Endothelial cell of hepatic sinusoid (primary cell): ENCODE measurements around the gene SOD2.
"Not testable (repeated sequence)": the region's sequence is repeated elsewhere in the genome, so short reads cannot be mapped to it uniquely, and the experiment has no call there.

Experiments
- in situ Hi-C: cut with HindIII; loops from 2 replicates; pipeline ENCODE4 v1.10.0; 2017; ENCODE audit warnings: low sequenced_read_pairs

Gene SOD2

DNA sequence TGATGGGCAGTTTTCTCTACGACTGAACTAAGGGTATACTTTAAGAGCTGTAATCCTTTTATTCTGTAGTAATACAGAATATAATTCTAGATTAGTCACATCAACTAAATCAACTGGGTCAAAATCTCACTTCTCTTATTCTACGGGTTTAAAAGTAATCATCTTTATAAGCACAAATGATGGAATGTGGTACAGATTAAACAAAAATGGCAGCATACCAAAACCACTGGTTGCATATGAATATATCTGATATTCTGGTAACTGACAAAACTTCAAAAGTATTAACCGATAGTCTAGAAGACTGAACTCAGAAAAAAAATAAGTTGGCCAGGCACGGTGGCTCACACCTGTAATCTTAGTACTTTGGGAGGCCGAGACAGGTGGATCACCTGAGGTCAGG lies 7.0 kb downstream of the SOD2 start:
- in situ Hi-C loops: no loop called here

DNA sequence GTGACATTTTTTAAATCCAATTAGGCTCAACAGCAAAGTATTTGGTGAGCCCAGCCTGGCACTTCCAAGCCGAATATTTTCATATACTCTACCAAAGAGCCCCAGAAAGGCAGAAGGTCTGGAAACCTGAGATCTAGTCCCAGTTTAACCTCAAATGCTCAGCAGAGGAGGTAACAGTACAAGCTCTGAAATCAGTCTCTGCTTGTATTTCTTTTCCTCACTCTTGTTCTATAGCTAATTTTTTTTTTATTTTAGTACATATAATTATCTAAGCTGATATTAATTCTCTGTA lies 9.1 kb downstream of the SOD2 start:
- in situ Hi-C loops: no loop called here

DNA sequence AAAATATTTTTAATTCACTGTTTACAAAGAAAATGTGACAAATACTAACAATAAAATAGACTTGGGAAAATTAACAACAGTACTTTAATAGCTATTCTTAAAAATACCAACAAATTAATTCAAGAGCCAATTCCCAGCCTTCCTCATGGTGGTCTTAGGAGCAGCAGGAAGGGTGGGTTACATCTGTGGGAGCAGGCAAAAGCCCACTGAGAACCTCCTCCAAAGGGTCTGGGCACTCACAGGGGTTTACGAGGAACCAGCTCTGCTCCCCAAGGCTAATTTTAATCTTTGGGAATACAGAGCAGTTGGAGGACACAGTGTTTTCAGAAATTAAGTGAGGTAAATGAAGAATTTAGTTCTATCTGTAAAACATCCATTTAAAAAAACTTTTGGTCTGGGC lies 10.2 kb downstream of the SOD2 start:
- in situ Hi-C loops: no loop called here

DNA sequence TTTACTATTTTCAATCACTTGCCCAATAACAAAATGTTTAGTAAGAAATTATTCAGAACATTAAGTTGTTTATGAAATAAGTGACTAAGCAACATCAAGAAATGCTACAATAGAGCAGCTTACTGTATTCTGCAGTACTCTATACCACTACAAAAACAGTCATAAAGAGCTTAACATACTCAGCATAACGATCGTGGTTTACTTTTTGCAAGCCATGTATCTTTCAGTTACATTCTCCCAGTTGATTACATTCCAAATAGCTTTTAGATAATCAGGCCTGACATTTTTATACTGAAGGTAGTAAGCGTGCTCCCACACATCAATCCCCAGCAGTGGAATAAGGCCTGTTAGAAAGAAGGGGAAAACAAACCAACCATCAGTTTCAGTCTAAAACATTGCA lies 10.7 kb downstream of the SOD2 start:
- in situ Hi-C loops: no loop called here

DNA sequence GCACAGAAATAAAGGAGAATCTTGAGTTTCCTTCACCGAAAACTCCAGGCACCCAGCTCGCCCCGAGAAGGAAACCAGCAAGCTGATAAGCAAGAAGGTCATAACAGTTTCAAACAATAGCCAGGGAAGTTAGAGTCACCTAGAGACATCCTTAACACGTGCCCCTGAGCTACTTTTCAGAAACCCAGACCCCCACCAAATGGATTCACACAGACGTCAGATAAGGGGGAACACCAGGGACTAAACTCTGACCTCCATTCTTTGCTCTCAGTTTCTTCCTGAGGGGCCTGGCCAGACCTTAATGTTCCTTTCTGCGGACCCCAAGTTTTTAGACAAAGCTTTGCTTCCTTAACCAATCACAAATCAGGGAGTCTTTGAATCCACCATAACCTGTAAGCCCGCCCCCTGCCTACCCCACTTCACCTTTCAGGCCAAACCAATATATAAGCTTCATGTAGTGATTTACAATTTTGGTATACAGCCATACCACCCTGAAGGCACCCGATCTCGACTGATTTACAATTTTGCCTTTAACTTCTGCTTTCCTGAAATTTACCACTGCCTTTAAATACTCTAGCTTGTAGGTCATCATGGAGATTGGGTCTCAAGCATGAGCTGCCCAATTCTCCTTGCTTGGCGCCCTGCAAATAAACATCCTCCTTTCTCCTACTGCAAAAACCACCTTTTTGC lies 11.7 kb downstream of the SOD2 start:
- in situ Hi-C loops: no loop called here

DNA sequence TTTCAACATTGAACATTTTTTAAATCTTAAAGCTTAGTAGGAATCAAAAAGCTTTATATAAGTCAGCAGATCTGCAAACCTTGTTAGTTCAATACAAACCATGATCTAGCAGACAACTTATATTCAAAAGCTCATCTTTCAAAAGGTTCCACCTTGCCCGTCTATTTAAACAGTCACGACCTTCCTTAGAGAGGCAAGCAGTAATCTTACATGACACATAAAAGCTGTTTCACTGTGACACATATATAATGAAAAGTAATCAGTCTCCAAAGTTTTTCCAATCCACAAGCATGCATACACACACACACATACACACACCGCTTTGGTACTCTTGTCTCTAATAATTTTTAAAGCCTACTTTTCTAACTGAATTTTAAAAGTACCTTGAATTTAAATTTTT lies 12.9 kb downstream of the SOD2 start:
- in situ Hi-C loops: no loop called here

DNA sequence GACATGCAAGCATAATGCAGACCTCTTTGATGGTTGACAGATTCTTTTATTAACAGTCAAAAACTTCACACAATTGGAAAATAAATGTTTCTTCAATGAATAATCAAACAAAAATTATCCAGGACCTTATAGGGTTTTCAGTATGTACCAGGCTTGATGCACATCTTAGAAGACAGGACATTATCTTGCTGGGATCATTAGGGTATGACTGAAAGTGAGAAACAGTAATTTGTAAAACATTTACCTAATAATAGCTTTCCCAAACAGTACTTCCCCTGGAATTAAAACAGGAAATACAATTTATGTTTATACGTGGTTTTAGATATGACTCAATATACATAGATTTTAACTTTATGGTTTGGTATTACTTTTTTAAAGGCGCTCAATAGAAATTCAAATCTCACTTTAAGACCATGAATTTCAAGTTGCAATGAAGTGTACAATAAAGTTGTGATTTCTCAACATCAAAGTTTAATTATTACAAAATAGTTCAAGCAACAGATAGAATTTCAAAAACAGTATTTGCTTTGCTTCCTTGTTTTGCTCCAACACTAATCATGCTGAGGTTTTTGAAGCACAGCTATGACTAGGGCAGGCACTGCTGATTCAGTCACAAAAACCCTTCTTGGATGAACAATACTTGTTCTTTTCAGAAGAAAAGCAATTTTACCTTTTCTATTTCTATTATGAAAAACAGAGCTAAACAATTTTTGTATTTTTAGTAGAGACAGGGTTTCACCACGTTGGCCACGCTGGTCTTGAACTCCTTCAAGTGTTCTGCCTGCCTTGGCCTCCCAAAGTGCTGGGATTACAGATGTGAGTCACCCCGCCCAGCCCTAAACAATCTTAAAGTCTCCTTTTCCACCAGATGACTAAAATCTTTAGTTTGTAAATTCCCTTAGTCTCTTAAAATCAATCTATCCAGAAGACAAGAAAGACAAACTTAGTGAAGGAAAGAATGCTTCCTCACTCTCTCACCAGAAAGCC lies 13.7 kb downstream of the SOD2 start:
- in situ Hi-C loops: no loop called here

DNA sequence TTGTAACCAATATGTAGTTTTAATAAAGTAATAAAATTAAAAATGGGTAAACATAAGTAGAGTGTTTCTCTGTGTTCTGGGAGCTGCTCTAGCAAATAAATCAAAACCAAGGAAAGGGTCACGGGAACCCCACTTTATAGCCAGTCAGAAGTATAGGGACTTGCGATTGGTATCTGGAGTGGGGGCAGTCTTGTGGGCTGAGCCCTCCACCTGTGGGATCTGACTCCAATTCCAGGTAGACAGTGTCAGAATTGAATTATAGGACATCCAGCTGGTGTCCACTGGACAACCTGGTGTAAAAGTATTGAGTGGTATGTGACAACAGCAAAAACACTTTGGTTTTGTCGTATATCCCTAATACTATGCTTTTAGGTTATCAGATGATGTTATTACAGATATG lies 14.5 kb downstream of the SOD2 start:
- in situ Hi-C loops: no loop called here

DNA sequence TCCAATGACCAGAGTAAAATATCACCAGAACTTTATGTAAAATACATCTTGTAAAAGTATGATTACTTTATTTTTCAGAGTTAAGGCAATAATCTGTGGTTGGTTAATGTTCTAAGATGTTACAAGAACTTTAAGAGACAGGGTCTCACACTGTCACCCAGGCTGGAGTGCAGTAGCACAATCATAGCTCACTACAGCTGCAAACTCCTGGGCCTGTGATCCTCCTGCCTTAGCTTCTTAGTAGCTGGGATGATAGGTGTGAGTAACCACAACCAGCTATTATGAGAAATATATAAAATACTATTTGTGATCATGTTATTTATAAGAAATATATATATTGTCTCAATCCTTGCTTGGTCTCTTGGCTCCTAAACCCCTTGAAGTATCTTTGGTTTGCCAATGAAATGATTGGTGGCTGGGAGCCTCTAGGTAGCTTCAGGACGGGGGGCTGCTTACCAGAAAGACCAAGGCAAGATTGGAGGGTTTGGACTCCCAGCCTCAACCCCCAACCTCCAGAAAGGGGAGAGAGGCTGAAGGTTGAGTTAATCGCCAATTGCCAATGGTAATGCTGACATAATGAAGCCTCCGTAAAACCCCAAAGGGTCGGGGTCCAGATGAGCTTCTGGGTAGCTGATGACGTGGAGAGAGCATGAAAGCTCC lies 15.4 kb downstream of the SOD2 start:
- in situ Hi-C loops: no loop called here

DNA sequence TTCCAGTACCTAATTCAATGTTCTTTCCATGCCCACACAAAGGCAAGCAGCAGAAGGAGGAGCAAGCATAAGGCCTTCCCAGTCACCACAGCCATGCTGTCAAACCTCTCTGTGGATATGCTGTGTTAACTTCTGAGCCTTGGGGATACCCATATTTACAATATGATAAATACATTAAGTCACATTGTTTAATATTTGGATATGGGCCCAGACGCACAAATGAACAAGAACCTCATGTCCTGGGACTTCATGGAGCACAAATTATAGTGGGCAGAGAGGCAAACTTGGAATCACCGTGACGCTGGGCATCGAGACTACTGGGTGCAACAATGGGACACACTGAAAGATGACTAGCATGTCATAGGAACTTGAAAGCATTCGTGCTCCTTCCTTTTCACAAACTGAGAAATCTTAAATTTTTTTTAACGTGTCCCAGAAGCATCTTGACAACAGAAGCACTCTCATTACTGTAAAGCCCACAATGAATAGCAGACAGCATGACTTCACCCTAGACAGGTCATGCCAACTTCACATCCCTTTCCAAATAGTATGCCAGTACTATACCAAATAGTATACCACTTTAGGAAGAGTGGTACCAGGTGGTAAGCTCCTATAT lies 16.0 kb downstream of the SOD2 start:
- in situ Hi-C loops: no loop called here

DNA sequence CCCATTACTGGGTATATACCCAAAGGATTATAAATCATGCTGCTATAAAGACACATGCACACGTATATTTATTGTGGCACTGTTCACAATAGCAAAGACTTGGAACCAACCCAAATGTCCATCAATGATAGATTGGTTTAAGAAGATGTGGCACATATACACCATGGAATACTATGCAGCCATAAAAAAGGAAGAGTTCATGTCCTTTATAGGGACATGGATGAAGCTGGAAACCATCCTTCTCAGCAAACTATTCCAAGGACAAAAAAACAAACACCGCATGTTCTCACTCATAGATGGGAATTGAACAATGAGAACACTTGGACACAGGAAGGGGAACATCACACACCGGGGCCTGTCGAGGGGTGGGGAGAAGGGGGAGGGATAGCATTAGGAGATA lies 16.8 kb downstream of the SOD2 start:
- in situ Hi-C loops: not testable (repeated sequence)

DNA sequence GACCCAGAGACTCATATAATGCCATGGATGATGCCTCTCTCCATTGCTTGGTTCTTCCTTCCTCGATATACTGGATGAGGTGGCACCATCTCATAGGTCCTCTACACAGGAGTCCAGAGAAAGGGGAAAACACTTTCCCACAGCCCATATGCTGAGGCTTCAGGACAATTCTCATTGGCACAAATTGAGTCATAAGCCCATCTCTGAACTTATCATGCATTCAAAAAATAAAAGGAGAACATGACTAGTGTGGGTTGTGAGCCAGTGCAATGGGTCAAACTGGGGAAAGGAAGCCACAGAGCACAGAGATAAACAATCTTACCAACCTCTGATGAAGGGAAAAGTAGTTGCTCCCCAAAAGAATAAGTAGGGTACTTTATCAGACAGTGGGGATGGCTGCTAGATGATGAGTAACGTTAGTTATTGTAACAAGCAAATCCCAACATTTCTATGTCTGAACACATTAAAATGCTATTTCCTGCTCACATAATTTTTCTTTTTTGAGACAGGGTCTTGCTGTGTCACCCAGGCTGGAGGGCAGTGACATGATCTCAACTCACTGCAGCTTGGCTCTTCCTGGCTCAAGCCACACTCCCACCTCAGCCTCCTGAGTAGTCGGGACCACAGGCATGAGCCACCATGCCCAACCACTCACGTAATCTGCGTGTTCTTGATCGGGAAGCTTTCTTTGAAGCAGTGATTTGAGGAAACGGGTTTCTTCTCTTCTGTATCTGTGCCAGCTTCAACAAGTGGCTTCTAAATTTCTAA lies 27.0 kb downstream of the SOD2 start:
- in situ Hi-C loops: no loop called here

DNA sequence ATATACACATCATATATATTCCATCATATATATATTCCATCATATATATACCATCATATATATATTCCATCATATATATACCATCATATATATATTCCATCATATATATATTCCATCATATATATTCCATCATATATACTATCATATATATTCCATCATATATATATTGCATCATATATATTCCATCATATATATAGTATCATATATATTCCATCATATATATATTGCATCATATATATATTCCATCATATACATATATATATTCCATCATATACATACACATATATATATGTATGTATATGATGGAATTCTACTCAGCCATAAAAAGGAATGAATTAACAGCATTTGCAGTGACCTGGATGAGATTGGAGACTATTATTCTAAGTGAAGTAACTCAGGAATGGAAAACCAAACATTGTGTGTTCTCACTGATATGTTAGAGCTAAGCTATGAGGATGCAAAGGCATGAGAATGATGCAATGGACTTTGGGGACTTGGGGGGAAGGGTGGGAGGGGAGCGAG lies 29.6 kb downstream of the SOD2 start:
- in situ Hi-C loops: not testable (repeated sequence)

DNA sequence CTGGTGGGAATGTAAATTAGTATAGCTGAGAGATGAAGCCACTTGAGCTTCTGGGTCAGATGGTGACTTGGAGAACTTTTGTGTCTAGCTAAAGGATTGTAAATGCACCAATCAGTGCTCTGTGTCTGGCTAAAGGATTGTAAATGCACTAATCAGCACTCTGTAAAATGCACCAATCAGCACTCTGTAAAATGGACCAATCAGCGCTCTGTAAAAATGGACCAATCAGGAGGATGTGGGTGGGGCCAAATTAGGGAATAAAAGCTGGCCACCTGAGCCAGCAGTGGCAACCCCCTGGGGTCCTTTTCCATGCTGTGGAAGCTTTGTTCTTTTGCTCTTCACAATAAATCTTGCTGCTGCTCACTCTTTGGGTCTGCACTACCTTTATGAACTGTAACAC lies 31.1 kb downstream of the SOD2 start:
- in situ Hi-C loops: not testable (repeated sequence)

DNA sequence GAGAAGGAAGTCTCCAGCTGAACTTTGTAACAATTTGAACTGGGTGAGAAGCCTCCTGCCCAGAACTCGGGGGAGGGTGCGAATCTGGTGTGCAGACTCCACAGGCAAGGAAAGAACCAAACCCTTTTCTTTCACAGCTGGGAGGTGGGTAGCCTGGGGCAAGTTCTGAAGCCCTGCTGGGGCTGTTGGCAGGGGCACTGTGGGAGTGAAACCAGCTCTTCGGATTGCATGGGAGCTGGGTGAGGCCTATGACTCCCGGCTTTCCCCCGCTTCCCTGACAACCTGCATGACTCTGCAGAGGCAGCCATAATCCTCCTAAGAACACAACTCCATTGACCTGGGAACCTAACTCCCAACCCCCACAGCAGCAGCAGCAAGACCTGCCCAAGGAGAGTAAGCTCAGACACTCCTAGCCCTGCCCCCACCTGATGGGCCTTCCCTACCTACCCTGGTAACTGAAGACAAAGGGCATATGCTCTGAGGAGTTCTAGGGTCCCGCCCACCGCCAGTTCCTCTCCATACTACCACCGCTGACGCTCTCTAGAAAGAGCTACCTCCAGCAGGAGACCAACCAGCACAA lies 37.5 kb downstream of the SOD2 start:
- in situ Hi-C loops: no loop called here

DNA sequence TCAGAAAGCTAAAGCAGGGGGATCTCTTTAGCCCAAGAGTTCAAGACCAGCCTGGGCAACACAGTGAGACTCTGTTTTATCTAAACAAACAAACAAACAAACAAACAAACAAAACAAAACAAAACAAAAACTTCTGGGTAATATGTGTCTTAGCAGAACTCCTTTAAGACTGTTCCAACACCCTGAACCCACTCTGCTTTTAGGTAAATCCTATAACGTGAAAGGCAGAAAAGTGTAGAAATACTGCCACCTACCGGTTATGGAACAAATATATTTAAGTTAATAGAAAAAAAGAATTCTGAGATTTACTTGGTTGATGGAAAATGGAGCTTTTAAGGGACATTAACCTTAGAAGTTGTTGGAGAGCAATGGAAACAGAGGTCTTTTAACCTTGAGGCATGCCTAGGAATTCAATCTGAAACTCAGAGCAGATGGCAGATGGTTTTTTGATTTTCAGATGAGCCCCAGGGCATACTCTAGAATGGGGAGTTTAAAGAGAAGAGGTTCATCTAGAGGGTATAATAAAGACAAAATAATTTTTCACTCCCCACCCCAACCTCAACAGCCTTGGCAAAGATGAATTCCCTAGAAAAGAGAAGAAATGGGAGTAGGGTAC lies 38.5 kb downstream of the SOD2 start:
- in situ Hi-C loops: no loop called here

DNA sequence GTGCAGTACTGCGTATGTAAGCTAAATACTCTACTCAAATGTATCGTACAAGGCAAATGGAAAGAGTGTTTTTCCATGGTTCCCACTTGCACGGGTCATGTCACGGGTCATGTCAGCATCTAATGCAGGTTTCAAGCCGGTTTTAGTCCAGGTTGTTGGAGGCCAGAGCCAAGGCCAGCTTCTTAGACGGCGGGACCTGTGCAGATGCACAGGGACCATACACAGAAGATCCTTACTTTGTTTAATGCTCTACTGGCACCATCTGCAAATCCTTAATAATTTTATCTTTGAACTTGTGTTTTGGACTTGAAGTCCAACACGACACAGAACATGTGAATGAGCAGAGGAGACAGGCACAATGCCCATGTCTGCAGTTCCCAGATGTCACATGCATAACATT lies 42.7 kb downstream of the SOD2 start:
- in situ Hi-C loops: no loop called here

DNA sequence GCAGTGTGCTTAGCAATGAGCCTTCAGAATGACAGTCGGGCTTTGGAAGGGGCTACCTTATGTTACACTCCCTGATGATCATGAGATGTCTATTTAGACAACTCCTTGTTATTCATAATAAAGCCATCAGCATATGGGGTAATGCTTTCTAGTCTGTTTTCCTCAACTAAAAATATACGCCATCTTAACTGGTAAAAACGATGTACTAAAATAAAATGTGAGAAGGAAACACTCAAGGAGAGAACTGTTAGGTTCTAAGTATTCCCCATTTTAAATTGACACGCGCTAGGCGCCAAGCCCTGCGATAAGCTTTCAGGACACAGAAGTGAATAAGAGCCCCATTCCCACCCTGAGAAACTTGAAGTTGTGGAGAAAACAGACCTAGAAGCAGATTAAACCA lies 43.6 kb downstream of the SOD2 start:
- in situ Hi-C loops: loop anchor here (5.0 kb wide), 2 partner anchors 427 to 477 kb away; no protein-coding TSS in a partner anchor

DNA sequence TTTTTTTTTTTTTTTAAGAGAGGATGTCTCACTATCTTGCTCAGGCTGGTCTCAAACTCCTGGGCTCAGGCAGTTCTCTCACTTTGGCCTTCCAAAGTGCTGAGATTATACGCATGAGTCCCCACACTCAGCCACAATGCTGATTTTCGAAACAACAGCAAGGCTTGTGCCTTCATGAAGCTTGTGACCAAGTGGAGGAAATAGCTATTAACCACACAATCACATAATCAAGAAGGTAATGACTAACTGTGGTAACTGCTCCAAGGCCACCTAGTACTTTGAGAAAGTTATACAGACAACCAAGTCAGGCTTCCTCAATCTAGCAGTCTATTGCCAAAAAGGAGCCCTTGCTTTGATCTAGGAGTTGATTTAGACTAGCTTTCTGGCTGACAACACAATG lies 46.3 kb downstream of the SOD2 start:
- in situ Hi-C loops: loop anchor here (5.0 kb wide), 2 partner anchors 424 to 474 kb away; no protein-coding TSS in a partner anchor
